DOHH2 (cell line): ENCODE measurements around the gene KRT82.

Experiments used
- H3F3A ChIP-seq: fragments of 200-600 bp; sonication (generic), shearing (Covaris generic); 2 replicates; pipeline ENCODE4 v1.6.0; 2016; ENCODE audit warnings: antibody characterized with exemption, mild to moderate bottlenecking; ENCODE audit not compliant: control insufficient read depth, insufficient read depth
- H3K27ac ChIP-seq: fragments of 200-600 bp; sonication (generic); 2 replicates; pipeline ENCODE4 v1.5.1; 2014; ENCODE audit warnings: low read depth, mild to moderate bottlenecking, low read length, moderate library complexity
- H3K27me3 ChIP-seq: fragments of 200-600 bp; sonication (generic); 2 replicates; pipeline ENCODE4 v1.6.1; 2014; ENCODE audit warnings: mild to moderate bottlenecking, low read length, mixed read lengths; ENCODE audit not compliant: control insufficient read depth
- H3K36me3 ChIP-seq: fragments of 200-600 bp; sonication (generic); 2 replicates; pipeline ENCODE4 v1.6.1; 2014; ENCODE audit warnings: mild to moderate bottlenecking, low read length, moderate library complexity, mixed read lengths; ENCODE audit not compliant: control insufficient read depth
- H3K4me1 ChIP-seq: fragments of 200-600 bp; sonication (generic); 2 replicates; pipeline ENCODE4 v1.6.1; 2014; ENCODE audit warnings: mild to moderate bottlenecking, low read length, mixed read lengths; ENCODE audit not compliant: control insufficient read depth
- H3K4me2 ChIP-seq: fragments of 200-600 bp; sonication (generic); 2 replicates; pipeline ENCODE4 v1.6.0; 2014; ENCODE audit warnings: mild to moderate bottlenecking, low read length, moderate library complexity
- H3K4me3 ChIP-seq: fragments of 200-600 bp; sonication (generic); 2 replicates; pipeline ENCODE4 v1.5.1; 2014; ENCODE audit warnings: mild to moderate bottlenecking, low read length, mixed read lengths
- H3K79me2 ChIP-seq: fragments of 200-600 bp; sonication (generic); 2 replicates; pipeline ENCODE4 v1.6.1; 2014; ENCODE audit warnings: mild to moderate bottlenecking, low read length, mixed read lengths; ENCODE audit not compliant: control insufficient read depth
- H3K9me2 ChIP-seq: fragments of 200-600 bp; sonication (generic); replicated peaks from 2 replicates; pipeline ENCODE4 v1.6.1; 2014; ENCODE audit warnings: mild to moderate bottlenecking, low read length, mixed read lengths; ENCODE audit not compliant: control insufficient read depth
- H3K9me3 ChIP-seq: fragments of 200-600 bp; sonication (generic); 2 replicates; pipeline ENCODE4 v1.6.1; 2014; ENCODE audit warnings: antibody characterized with exemption, low read length, mixed read lengths; ENCODE audit not compliant: control insufficient read depth, insufficient read depth
- H4K20me1 ChIP-seq: fragments of 200-600 bp; sonication (generic); 2 replicates; pipeline ENCODE4 v1.6.0; 2014; ENCODE audit warnings: low read depth, mild to moderate bottlenecking, antibody characterized with exemption, low read length, moderate library complexity; ENCODE audit not compliant: control insufficient read depth, insufficient read depth
- CTCF ChIP-seq: fragments of 200-600 bp; sonication (generic); IDR thresholded peaks from one replicate; pipeline ENCODE4 v1.5.1; 2014; ENCODE audit warnings: antibody characterized with exemption, mild to moderate bottlenecking, low read depth, low read length; ENCODE audit not compliant: poor library complexity, severe bottlenecking
- EZH2phosphoT487 ChIP-seq: fragments of 200-600 bp; sonication (generic); IDR thresholded peaks from 2 replicates; pipeline ENCODE4 v1.6.1; 2017; ENCODE audit warnings: borderline replicate concordance, mild to moderate bottlenecking, antibody characterized with exemption, low read length, moderate library complexity, mixed read lengths

Gene KRT82

GRCh38 chr12:52380271-52380694 is 25.9 kb downstream of the KRT82 start:
- Histone ChIP-seq H3K4me3 (no peak overlapping the region), H3K79me2 (no peaks in the 10 kb centered on the region), H3K27me3 (peaks cover 15% of the 10 kb centered on the region), H3K4me1 (no peaks in the 10 kb centered on the region), H3K36me3 (no peaks in the 10 kb centered on the region), H3K9me3 (no peaks in the 10 kb centered on the region), H4K20me1 (no peaks in the 10 kb centered on the region), H3F3A (no peaks in the 10 kb centered on the region), H3K4me2 (no peak overlapping the region), H3K27ac (no peak overlapping the region), H3K9me2 (no peaks in the 10 kb centered on the region)
- no peak for TF ChIP-seq EZH2phosphoT487
- TF ChIP-seq CTCF = peak; percentile 58

GRCh38 chr12:52379536-52379935 is 26.6 kb downstream of the KRT82 start:
- Histone ChIP-seq H3K27me3 (peaks cover 15% of the 10 kb centered on the region), H3F3A (no peaks in the 10 kb centered on the region), H3K79me2 (no peaks in the 10 kb centered on the region), H3K4me1 (no peaks in the 10 kb centered on the region), H3K36me3 (no peaks in the 10 kb centered on the region), H3K9me3 (no peaks in the 10 kb centered on the region), H3K9me2 (no peaks in the 10 kb centered on the region), H4K20me1 (no peaks in the 10 kb centered on the region), H3K4me3 (no peak overlapping the region), H3K4me2 (no peak overlapping the region), H3K27ac (no peak overlapping the region)
- no peak for TF ChIP-seq EZH2phosphoT487
- TF ChIP-seq CTCF = no peak

GRCh38 chr12:52378091-52378490 is 28.0 kb downstream of the KRT82 start:
- Histone ChIP-seq H4K20me1 (no peaks in the 10 kb centered on the region), H3K9me2 (no peaks in the 10 kb centered on the region), H3K79me2 (no peaks in the 10 kb centered on the region), H3K27ac (no peak overlapping the region), H3K4me1 (no peaks in the 10 kb centered on the region), H3K4me3 (no peak overlapping the region), H3K36me3 (no peaks in the 10 kb centered on the region), H3K27me3 (peaks cover 8% of the 10 kb centered on the region), H3K4me2 (no peak overlapping the region), H3F3A (no peaks in the 10 kb centered on the region), H3K9me3 (no peaks in the 10 kb centered on the region)
- TF ChIP-seq EZH2phosphoT487 (no peak), CTCF (no peak)

- no peak overlapping the region for H3K4me2 ChIP-seq
- TF ChIP-seq CTCF = no peak
- TF ChIP-seq EZH2phosphoT487 = no peak
- no peak overlapping the region for H3K27ac ChIP-seq
- H3K27me3 ChIP-seq = no peaks in the 10 kb centered on the region; the same call in 1 of the 2 replicates
- H3K4me1 ChIP-seq = no peaks in the 10 kb centered on the region
- no peaks in the 10 kb centered on the region for H3K79me2 ChIP-seq
- H4K20me1 ChIP-seq = no peaks in the 10 kb centered on the region
- no peaks in the 10 kb centered on the region for H3F3A ChIP-seq
- H3K9me3 ChIP-seq = no peaks in the 10 kb centered on the region
- no peaks in the 10 kb centered on the region for H3K36me3 ChIP-seq
- no peak overlapping the region for H3K4me3 ChIP-seq
- no peaks in the 10 kb centered on the region for H3K9me2 ChIP-seq
Measured at GRCh38 chr12:52377266-52377665, 28.9 kb downstream of the KRT82 start.
